ENCODE results near the gene RARB. TPM values are rescaled to one million over a fixed set of nuclear protein-coding genes. Genes with fewer than 3 reads are reported as not detected.

The RARB gene
- total and polyA plus RNA-seq, 4 donors: 1.5 to 24.5 (median 4.1) TPM

GRCh38 chr3:25461946-25462345, 33.9 kb downstream of the RARB start:
- Histone ChIP-seq H3K27ac (ENCODE audit: low read depth in 1 of 2, low read length in 1 of 2) (no peak overlapping the region), H3K4me3 (no peak overlapping the region), H3K27me3 (ENCODE audit: control insufficient read depth in 3 of 3, insufficient read depth in 3 of 3, low read length in 2 of 3) (no peaks in the 10 kb centered on the region), H3K9me3 (ENCODE audit: control insufficient read depth in 4 of 4, insufficient read depth in 3 of 4, low read length in 3 of 4) (peaks cover 0 to 2% (median 0%) of the 10 kb centered on the region in 4 donors), H3K36me3 (ENCODE audit: control insufficient read depth in 4 of 4, insufficient read depth in 4 of 4, low read length in 4 of 4) (peaks cover 0 to 13% (median 7%) of the 10 kb centered on the region in 4 donors), H3K4me1 (ENCODE audit: control insufficient read depth in 5 of 5, insufficient read depth in 5 of 5, low read length in 5 of 5) (peaks cover 0 to 32% (median 20%) of the 10 kb centered on the region in 5 donors), H3K9ac (ENCODE audit: insufficient read depth in 1 of 2, low read length in 2 of 2) (no peak overlapping the region)
- WGBS, 2 donors: 79 to 89% methylated on average over 3 of the region's 3 CpGs
- DNase-seq: no peak
- ATAC-seq (ENCODE audit: insufficient read depth, low FRiP score): no peak
- no peak for TF ChIP-seq CTCF (IDR thresholded peaks at IDR 0.05; ENCODE audit: control extremely low read depth, extremely low read depth)

- Histone ChIP-seq H3K4me3 (no peak overlapping the region), H3K4me1 (ENCODE audit: control insufficient read depth in 5 of 5, insufficient read depth in 5 of 5, low read length in 5 of 5) (peaks cover 0 to 26% (median 16%) of the 10 kb centered on the region in 5 donors), H3K27me3 (ENCODE audit: control insufficient read depth in 3 of 3, insufficient read depth in 3 of 3, low read length in 2 of 3) (no peaks in the 10 kb centered on the region), H3K36me3 (ENCODE audit: control insufficient read depth in 4 of 4, insufficient read depth in 4 of 4, low read length in 4 of 4) (peaks cover 0 to 13% (median 7%) of the 10 kb centered on the region in 4 donors), H3K9me3 (ENCODE audit: control insufficient read depth in 4 of 4, insufficient read depth in 3 of 4, low read length in 3 of 4) (peaks cover 0 to 2% (median 0%) of the 10 kb centered on the region in 4 donors), H3K9ac (ENCODE audit: insufficient read depth in 1 of 2, low read length in 2 of 2) (no peak overlapping the region), H3K27ac (ENCODE audit: low read depth in 1 of 2, low read length in 1 of 2) (no peak overlapping the region)
- WGBS, 2 donors: 83 to 98% methylated on average over 1 of the region's 1 CpG
- no peak for TF ChIP-seq CTCF (IDR thresholded peaks at IDR 0.05; ENCODE audit: control extremely low read depth, extremely low read depth)
- no peak for DNase-seq
- no peak for ATAC-seq (ENCODE audit: insufficient read depth, low FRiP score)
Measured at GRCh38 chr3:25462495-25462894, 34.4 kb downstream of the RARB start.

GRCh38 chr3:25463836-25464418, 35.9 kb downstream of the RARB start:
- H3K9ac ChIP-seq (ENCODE audit: insufficient read depth in 1 of 2, low read length in 2 of 2): peak overlapping the region in 1 of 2 donors; percentile 30
- no peaks in the 10 kb centered on the region for H3K27me3 ChIP-seq (ENCODE audit: control insufficient read depth in 3 of 3, insufficient read depth in 3 of 3, low read length in 2 of 3)
- no peak overlapping the region for H3K4me3 ChIP-seq
- peaks cover 0 to 25% (median 15%) of the 10 kb centered on the region in 5 donors for H3K4me1 ChIP-seq (ENCODE audit: control insufficient read depth in 5 of 5, insufficient read depth in 5 of 5, low read length in 5 of 5)
- 83 to 87% methylated on average over 3 of the region's 3 CpGs for WGBS, 2 donors
- H3K36me3 ChIP-seq (ENCODE audit: control insufficient read depth in 4 of 4, insufficient read depth in 4 of 4, low read length in 4 of 4): peaks cover 0 to 13% (median 7%) of the 10 kb centered on the region in 4 donors
- no peak overlapping the region for H3K27ac ChIP-seq (ENCODE audit: low read depth in 1 of 2, low read length in 1 of 2)
- DNase-seq: peak in 2 of 3 donors; percentile 56 to 64
- peaks cover 0 to 2% (median 0%) of the 10 kb centered on the region in 4 donors for H3K9me3 ChIP-seq (ENCODE audit: control insufficient read depth in 4 of 4, insufficient read depth in 3 of 4, low read length in 3 of 4)
- no peak for TF ChIP-seq CTCF (IDR thresholded peaks at IDR 0.05; ENCODE audit: control extremely low read depth, extremely low read depth)
- no peak for ATAC-seq (ENCODE audit: insufficient read depth, low FRiP score)
